ENCODE measurements around the gene SLC47A2.

DNA sequence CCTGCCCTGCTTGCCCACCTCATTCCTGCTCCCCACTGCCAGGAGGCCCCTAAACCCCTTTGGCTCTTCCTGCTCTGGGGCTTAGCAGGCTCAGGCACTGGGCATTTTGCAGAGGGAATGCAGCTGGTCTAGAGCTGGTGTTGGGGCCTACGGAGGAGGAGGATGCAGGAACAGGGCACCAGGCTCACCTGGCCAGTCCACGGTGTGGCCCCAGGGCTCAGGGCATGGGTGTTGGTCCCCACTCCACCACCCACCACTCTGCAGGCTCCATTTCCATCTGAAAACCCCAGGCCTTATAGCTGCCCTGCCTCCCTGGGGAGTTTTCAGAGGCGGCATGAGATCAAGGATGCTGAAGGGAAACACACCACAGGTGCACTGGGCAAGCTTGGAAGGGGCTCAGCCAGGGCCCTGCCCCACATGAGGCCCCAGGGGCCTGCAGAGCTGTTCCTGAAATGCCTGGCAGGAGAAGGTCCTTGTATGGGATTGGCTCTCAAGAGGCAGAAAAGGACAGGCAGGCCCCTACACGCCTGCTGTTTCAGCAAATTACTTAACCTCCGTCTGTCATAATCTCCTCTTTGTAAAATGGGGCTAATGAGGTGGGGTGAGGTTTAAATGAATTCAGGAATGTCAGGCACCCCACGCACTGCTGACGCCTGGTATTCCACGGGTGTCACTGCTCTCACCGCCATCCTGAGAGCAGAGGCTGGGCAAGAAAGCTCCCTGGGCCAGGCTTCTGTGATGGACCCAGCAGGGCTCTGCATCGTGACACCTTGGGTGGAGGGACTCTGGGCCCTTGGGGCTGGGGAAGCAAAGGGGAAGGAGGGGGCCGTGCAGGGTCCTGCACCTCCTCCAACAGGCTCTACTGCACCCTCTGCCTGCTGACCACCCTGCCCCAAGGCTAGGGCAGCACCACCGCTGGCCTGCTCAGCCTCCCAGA, 9.3 kb downstream of the SLC47A2 start:
- TF ChIP-seq SIN3A (IDR thresholded peaks at IDR 0.05; ENCODE audit: borderline replicate concordance, insufficient read depth, low read length), result no peak
- TF ChIP-seq TAF1 (IDR thresholded peaks at IDR 0.05; ENCODE audit: borderline replicate concordance, insufficient read depth, low read length), result no peak

All from PFSK-1 (cell line).